ENCODE measurements around the gene SYNE3.

SYNE3 gene

GRCh38 chr14:95509495-95509894, 7.0 kb downstream of the SYNE3 start:
- FAIRE-seq (no peak), DNase-seq (ENCODE audit: low spot score) (no peak)

GRCh38 chr14:95508377-95508776, 8.1 kb downstream of the SYNE3 start:
- FAIRE-seq (no peak), DNase-seq (ENCODE audit: low spot score) (no peak)

DNA sequence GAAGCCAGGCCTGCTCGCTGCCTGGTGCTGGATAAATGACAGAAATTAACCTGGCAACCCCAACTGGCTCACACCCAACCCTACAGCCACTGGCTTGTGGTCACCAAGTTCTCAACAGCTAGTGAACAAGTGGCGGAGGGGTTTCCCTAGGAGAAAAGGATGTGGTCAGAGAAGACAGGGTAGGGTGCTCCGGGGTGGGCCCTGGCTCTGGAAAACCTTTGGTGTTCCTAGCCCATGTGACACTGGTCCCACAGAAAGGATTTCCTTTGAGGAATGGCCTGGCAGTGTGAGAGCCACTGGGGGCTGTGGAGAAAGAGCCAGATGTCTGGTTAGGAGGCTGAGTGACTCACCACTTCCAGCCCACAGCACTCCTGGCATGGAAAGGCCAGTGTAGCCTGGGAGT, 8.7 kb downstream of the SYNE3 start:
- DNase-seq (ENCODE audit: low spot score), result peak; percentile 79
- peak; percentile 78 for FAIRE-seq

DNA sequence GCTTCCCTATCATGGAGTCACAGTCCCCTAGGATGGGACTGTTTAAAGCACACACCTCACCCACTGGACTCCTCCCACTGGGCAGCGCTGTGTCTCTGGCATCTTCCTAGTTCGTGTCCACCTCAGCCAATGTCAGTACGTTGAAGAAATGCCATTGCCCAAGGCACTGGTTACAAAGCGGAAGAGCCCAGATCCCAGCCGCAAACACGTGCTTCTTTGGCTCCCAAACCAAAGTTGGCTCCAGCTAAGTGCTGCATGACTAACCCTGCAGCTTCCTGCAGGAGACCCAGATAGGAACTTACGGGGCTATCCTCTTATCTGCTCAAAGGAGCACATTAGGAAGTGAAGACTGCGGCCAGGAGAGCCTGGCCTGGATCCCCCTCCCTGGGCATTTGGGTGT, 9.3 kb downstream of the SYNE3 start:
- FAIRE-seq, result peak; percentile 73
- peak; percentile 76 for DNase-seq (ENCODE audit: low spot score)

- FAIRE-seq (no peak), DNase-seq (ENCODE audit: low spot score) (no peak)
Measured at GRCh38 chr14:95505030-95505589, 11.3 kb downstream of the SYNE3 start.

DNA sequence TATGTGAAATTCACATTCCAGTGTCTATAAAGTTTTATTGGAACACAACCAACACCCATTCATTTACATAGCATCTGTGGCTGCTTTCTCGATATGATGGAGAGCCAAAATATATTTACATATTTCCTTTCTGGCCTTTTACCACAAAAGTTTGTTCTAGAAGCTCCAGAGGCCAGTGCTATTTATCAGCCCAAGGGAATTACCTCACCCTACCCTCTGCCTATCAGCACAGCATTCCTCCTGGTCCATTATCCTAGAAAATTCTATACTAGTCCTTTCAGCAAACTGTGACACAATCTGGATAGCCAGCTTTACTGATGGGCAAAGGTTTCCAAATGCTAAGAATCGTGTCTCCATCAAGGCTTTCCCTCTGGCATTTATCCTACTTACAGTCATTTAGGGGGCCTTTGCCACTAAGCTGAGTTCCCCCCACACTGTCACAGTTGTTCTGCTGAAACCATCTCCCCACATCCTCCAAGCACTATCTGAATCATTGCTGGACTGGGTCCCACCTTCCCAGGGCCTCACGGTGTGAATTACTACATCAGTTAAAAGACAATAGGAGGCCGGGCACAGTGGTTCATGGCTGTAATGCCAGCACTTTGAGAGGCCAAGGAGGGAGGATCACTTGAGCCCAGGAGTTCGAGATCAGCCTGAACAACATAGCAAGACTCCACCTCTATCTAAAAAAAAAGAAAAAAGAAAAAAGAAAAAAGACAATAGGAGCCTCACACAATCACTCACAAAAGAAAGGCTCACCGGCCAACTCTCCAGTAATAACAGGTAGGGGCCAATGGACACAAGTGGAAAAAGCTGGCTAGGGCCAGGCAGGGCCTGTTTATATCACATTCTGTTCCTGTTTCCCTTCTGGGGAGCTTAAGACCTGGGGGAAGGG, 12.1 kb downstream of the SYNE3 start:
- FAIRE-seq, result no peak

GRCh38 chr14:95503365-95504134, 12.9 kb downstream of the SYNE3 start:
- no peak for FAIRE-seq

More for the DNA sequence above, 12.1 kb downstream of the SYNE3 start:
- no peak for DNase-seq (ENCODE audit: low spot score)

GRCh38 chr14:95502381-95502950, 14.0 kb downstream of the SYNE3 start:
- no peak for FAIRE-seq
- no peak for DNase-seq (ENCODE audit: low spot score)

More at GRCh38 chr14:95503365-95504134, 12.9 kb downstream of the SYNE3 start:
- DNase-seq (ENCODE audit: low spot score), result no peak

GRCh38 chr14:95500772-95501401, 15.6 kb downstream of the SYNE3 start:
- no peak for DNase-seq (ENCODE audit: low spot score)
- no peak for FAIRE-seq

- FAIRE-seq (no peak), DNase-seq (ENCODE audit: low spot score) (no peak)
Measured at GRCh38 chr14:95500201-95500681, 16.2 kb downstream of the SYNE3 start.

- FAIRE-seq (no peak), DNase-seq (ENCODE audit: low spot score) (no peak)
Measured at GRCh38 chr14:95499354-95499750, 17.1 kb downstream of the SYNE3 start.

DNA sequence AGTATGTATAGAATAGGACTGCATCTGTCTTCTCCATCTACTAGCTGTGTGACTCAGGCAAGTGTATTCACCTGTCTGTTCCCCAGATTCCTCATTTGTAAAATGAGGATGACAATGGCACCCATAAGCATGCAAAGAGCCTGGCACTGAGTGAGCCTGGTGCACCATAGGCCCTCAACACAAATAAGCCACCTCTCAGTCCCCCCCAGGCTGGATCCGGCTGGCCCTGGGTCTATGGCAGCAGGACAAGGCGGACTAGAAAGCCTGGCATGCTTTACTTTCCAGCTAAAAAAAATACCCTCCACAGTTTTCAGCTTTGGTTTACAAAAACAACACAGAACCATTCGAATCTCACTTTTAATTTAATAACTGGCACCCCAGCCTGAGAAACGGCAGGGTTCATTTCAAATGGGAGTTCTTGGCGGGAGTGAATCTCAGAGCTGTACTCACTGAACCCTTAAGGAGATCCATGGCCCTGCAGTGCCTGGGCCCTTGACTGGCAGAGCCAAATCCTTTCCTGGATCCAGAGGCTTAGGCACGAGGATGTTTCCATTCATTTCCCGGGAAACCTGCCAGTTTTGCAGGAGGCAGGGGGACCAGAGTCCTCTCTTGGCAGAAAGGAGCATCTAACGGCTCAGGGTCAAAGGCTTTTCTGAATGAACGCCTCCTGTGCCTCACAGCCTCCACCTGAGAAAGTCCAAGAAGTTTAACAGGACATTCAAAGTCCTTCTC, 17.7 kb downstream of the SYNE3 start:
- DNase-seq (ENCODE audit: low spot score), result no peak
- FAIRE-seq, result no peak

DNA sequence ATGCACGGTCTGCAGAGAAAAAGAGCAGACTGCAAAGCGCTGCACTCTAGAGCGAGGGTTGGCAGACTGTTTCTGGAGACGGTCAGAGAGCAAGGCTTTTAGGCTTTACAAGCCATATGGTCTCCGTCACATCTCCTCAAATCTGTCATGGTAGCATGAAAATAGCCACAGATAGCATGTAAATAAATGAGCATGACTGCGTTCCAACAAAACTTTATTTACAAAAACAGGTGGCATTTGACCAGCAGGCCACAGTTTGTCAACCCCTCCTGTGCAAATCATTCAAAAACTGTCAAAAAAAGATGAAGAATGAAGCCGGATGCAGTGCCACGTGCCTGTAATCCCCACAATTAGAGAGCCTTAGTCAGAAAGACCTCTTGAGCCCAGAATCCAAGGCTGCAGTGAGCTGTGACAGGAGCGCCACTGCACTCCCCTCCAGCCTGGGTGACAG, 18.9 kb downstream of the SYNE3 start:
- DNase-seq (ENCODE audit: low spot score), result no peak
- FAIRE-seq, result no peak

DNA sequence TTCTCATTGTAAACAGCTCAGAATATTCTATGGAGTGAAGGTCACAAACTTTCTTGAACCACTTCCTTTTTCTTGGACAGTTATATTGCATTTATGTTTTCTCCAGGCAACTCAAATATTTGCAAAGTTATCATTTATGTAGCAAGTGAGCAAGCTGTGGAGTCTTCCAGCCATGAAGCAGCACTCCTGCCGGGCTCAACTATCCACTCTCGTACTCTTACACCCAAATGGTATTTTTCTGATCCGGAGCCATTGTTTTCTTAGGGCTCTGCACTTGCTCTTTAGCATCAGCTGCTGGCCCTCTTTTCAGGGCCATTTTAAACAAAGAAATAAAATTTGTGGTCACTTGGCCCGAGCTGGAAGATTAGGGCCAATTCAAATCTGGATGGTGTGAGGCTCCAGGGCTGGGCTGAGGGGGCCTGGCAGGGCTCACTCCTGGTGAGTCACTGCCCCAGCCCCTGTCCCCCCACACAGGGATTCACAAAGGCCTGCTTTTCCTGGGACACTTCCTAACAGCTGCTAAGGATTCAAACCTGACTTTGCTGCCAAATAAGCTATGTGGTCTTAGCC, 19.7 kb downstream of the SYNE3 start:
- DNase-seq (ENCODE audit: low spot score), result no peak
- FAIRE-seq, result no peak

DNA sequence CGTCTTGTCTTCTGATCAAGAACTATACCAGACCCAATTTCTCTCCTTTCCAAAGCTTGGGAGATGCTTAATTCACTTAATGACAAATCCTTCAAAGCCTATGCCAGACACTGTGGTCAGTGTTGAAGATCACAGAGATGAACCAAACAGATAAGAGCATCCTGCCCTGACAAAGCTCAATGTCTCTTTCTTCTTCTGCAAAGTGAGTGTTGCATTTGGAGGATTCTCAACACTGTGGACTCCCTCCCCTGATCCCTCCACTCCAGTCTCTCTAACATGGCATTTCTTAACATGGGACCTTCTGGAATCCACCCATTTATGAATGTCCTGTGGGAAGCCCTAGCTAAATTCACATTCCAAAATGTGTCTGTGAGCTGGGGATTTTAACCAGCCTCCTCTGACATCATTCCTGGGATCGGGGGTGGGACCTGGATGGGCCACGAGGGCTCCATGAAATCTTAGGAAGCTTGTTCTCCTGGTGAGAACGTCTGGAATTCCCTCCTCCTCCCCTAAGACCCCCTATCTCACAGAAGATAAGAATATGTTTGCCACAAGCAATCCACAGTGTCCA, 20.3 kb downstream of the SYNE3 start:
- FAIRE-seq (no peak), DNase-seq (ENCODE audit: low spot score) (no peak)

DNA sequence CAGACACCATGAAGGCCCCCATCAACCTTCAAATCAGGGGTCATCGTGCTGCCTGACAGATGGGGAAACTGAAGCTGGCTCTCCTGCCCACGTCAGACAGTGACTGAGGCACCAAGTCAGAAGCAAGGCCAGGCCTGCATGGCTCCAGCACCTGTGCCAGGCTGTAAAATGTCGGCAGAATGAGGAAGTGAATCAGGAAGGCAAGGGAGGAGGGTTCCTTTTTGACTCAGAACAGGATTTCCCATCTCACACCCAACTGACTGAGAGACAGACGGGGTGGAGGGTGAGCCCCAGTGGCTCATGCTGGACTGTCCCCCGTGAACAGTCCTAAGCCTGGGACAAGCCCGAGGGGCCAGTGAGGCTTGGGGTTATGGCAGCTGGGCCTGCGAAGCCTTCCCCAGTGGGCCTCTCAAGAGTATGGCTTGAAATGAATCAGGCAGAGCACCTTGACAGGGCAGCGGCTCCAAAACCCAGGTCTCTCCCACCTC, 20.9 kb downstream of the SYNE3 start:
- no peak for FAIRE-seq
- DNase-seq (ENCODE audit: low spot score), result no peak

DNA sequence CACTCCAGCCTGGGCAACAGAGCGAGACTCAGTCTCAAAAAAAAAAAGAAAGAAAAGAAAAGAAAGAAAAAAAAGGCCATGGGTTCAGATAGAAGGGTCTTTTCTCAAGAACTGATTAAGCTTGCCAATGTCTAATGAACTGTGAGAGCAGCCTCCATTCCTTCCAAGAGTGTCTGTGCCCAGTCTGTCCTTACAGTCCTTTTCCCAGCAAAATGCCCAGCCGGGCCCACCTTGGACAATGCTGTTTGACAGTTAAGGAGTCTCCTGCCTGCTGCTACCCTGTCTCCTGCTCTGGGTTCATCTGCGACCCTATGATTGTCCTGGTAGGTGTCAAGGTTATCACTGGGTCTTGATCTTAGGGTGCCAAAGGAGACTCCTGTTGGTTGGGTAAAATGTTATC, 21.4 kb downstream of the SYNE3 start:
- FAIRE-seq (no peak), DNase-seq (ENCODE audit: low spot score) (no peak)

GRCh38 chr14:95494456-95494855, 22.0 kb downstream of the SYNE3 start:
- DNase-seq (ENCODE audit: low spot score), result no peak
- no peak for FAIRE-seq

DNA sequence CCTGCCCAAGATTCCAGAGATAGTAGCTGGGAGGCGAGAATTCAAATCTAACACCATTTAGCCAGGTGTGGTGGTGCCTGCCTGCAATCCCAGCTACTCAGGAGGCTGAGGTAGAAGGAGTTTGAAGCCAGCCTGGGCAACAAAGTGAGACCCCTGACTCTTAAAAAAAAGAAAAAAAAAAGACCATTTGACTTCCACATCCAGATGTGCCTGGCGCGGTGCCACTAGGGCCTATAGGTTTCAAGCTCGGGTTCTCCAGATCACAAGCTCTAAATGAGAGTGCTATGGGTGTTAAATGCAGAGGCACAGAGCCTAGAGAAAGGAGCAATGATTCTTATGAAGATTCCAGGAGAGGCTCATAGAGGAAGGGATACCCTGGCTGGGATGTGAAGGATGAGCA, 22.5 kb downstream of the SYNE3 start:
- no peak for DNase-seq (ENCODE audit: low spot score)
- no peak for FAIRE-seq

- DNase-seq (ENCODE audit: low spot score) (no peak), FAIRE-seq (no peak)
Measured at GRCh38 chr14:95493503-95493902, 22.9 kb downstream of the SYNE3 start.

Data from RCC 7860 (cell line).